Measurements from ENCODE around the gene FBXL19. TPM values are rescaled to one million over a fixed set of nuclear protein-coding genes. Genes with fewer than 3 reads are reported as not detected.

FBXL19 gene
- total and polyA plus RNA-seq, 2 of the 13 experiments (the other 11 are each of a cell fraction or from before 2014, with no cell fraction given) = 6.0 to 13.7 TPM

DNA sequence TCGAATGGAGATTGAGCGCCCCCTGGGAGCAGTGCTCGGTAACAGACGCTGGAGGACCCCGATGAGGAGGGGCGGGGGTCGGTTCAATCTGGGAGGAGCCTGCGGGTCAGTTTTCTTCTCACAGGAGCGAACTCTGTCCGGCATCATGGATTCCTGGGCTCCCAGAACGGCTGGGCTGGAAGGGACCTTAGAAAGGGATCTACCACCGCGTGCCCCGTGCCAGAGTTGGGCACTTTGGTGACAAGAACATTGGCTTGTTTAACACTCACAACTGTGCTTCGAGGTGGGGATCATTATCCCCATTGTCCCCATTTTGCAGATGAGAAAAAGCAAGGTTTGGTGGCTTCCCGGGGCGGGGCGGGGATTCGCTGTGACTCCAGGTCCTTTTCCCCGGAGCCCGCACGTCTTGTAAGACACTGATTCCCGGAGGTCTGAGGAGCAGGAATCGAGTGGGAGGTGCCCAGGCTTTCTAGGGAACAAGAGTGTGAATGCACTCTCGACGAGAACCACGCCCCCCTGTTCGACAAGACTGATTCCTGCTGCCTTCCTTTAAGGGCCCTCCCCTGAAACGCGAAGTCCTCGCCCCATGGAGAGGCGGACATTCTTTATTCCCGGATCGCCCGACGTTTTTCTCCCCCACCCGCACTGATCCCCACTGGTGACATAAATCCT lies 1.5 kb upstream of the FBXL19 start (continued):
- TF ChIP-seq, protein P1, sequence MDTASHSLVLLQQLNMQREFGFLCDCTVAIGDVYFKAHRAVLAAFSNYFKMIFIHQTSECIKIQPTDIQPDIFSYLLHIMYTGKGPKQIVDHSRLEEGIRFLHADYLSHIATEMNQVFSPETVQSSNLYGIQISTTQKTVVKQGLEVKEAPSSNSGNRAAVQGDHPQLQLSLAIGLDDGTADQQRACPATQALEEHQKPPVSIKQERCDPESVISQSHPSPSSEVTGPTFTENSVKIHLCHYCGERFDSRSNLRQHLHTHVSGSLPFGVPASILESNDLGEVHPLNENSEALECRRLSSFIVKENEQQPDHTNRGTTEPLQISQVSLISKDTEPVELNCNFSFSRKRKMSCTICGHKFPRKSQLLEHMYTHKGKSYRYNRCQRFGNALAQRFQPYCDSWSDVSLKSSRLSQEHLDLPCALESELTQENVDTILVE (CRISPR knock-in tag; IDR thresholded peaks at IDR 0.05) = 0 out of 2 replicates have a peak, but pooled peaks have one; percentile 22
- TF ChIP-seq ZNF652 (CRISPR knock-in tag; IDR thresholded peaks at IDR 0.05; ENCODE audit: borderline replicate concordance, low read depth) (no peak; the same call in 1 of the 2 replicates), YEATS2 (CRISPR knock-in tag; IDR thresholded peaks at IDR 0.05; ENCODE audit: borderline replicate concordance) (peak; percentile 39; the same call in 1 of the 2 replicates), CC2D1A (CRISPR knock-in tag; IDR thresholded peaks at IDR 0.05) (no peak), SIN3A (IDR thresholded peaks at IDR 0.05; ENCODE audit: borderline replicate concordance, low read depth, low read length) (no peak; the same call in 1 of the 2 replicates), ZBTB20 (CRISPR knock-in tag; IDR thresholded peaks at IDR 0.05; ENCODE audit: borderline replicate concordance, low read depth) (no peak), ELF3 (CRISPR knock-in tag; IDR thresholded peaks at IDR 0.05) (no peak; the same call in 1 of the 2 replicates), ZNF234 (CRISPR knock-in tag; conservative IDR thresholded peaks at IDR 0.05) (peak; percentile 83; the same call in 1 of the 2 replicates), ATRX (CRISPR knock-in tag; IDR thresholded peaks at IDR 0.05; ENCODE audit: borderline replicate concordance) (no peak), HMGXB3 (CRISPR knock-in tag; IDR thresholded peaks at IDR 0.05; ENCODE audit: borderline replicate concordance) (no peak), ZZZ3 (CRISPR knock-in tag; IDR thresholded peaks at IDR 0.05; ENCODE audit: borderline replicate concordance) (no peak; the same call in 1 of the 2 replicates), TSC22D2 (CRISPR knock-in tag; IDR thresholded peaks at IDR 0.05; ENCODE audit: borderline replicate concordance) (no peak), ZNF3 (CRISPR knock-in tag; IDR thresholded peaks at IDR 0.05) (peak; percentile 66; the same call in 1 of the 2 replicates), MBNL3 (CRISPR knock-in tag; conservative IDR thresholded peaks at IDR 0.05) (no peak), ZNF17 (CRISPR knock-in tag; IDR thresholded peaks at IDR 0.05) (no peak), MEIS1 (CRISPR knock-in tag; IDR thresholded peaks at IDR 0.05; ENCODE audit: borderline replicate concordance) (peak; percentile 74; the same call in 1 of the 2 replicates), KDM4B (CRISPR knock-in tag; IDR thresholded peaks at IDR 0.05) (no peak), SOX6 (IDR thresholded peaks at IDR 0.05) (no peak), SOX6 (CRISPR knock-in tag; IDR thresholded peaks at IDR 0.05) (no peak)
- TF ChIP-seq, protein P2, sequence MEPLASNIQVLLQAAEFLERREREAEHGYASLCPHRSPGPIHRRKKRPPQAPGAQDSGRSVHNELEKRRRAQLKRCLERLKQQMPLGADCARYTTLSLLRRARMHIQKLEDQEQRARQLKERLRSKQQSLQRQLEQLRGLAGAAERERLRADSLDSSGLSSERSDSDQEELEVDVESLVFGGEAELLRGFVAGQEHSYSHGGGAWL (CRISPR knock-in tag; IDR thresholded peaks at IDR 0.05) = no peak

Data from HepG2 (cell line).